ENCODE measurements around the gene E2F6.

- TF ChIP-seq EZH2 (IDR thresholded peaks at IDR 0.05; ENCODE audit: low read length, unreplicated experiment): no peak
- no peak for TF ChIP-seq CTCF (conservative IDR thresholded peaks at IDR 0.05; ENCODE audit: low read depth, low read length)
Measured at GRCh38 chr2:11507517-11507916, 41.6 kb upstream of the E2F6 start.
